Right hindlimb (tissue), 1 donor: ENCODE results near the gene ATP23.
A peak's percentile ranks its signal among the peaks of the same experiment; 100 is the strongest.

Source experiments
- DNase-seq: peaks from one replicate; pipeline ENCODE4 v3.0.0-alpha.2; 2018

ATP23 gene, protein sequence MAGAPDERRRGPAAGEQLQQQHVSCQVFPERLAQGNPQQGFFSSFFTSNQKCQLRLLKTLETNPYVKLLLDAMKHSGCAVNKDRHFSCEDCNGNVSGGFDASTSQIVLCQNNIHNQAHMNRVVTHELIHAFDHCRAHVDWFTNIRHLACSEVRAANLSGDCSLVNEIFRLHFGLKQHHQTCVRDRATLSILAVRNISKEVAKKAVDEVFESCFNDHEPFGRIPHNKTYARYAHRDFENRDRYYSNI

DNA sequence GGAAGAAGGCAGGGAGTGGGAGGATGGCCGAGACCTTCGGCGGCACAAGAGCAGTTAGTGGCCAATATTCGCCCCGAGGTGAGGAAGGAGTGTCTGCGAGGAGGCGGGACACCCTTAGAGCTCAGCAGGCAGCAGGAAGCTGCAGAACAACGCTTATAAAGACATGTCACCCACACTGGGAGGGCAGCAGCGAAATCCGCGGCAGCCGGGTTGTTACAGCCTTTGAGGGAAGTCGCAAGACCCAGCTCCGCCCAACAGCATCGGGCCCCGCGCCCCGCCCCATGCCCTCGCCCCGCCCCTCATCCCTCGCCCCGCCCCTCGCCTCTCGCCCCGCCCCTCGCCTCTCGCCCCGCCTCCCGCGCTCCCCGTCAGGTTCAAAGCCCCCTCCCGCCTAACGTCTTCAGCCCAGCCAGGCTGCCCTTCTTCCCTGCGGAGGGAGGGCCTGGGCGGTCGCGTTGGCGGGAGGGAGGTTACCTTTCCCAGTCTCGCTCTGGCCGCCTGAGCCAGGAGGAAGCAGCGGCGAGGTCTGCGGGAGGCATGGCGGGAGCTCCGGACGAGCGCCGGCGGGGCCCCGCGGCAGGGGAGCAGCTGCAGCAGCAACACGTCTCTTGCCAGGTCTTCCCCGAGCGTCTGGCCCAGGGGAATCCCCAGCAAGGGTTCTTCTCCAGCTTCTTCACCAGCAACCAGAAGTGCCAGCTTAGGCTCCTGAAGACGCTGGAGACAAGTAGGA, at the start of gene ATP23:
Gene ATP23, plus strand, starts transcription at position 403 of the 730 bp plus-strand sequence. Its CDS starts 135 bp downstream, at position 538.
- peak; percentile 92 for DNase-seq

GRCh38 chr12:57892232-57892972, 49.0 kb upstream of the ATP23 start:
- DNase-seq: no peak

GRCh38 chr12:57893431-57894353, 47.7 kb upstream of the ATP23 start:
- DNase-seq: peak; percentile 99

DNA sequence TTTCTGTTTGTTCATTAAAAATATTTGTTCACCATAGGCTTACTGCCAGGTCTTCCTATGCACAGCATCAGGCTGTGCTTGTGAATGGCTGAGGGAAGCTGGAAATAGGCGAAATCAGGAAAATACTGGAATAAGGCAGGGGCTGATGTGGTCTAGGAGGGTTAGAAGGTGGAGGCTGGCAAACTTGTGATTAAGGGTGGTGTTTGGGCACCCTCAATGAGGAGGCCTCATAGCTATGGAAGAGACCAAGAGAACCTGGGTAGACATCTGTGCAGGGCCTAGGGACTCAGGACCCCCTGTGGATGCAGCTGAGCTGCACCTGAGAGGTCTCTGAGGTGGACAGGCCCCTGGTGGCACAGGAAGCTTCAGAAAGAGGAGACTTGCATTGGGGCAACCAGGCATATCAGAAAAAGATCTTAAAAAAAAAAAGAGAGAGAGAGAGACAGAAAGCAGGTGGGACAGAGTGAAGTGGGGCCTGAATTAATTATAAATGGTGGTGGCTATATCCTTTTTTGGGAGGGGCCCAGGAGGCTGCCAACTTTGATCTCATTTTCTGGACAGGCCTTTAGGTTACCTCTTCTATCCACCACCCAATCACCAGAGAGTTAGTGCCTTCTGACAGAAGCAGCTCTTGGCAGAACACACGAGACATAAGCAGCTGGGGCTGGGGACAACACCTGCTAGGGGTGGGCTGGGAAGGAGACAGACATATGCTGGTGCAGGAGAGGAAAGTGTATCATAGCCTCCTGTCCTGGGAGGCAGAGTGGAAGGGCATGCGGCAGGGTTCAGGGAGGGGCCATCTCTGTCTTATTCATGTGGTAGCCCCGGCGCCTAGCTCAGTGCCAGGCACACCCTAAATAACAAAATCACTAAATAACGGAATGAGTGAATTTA, 46.7 kb upstream of the ATP23 start:
- peak; percentile 80 for DNase-seq

- DNase-seq: no peak
Measured at GRCh38 chr12:57895389-57896114, 45.8 kb upstream of the ATP23 start.

GRCh38 chr12:57896115-57896433, 45.3 kb upstream of the ATP23 start:
- peak; percentile 54 for DNase-seq

DNA sequence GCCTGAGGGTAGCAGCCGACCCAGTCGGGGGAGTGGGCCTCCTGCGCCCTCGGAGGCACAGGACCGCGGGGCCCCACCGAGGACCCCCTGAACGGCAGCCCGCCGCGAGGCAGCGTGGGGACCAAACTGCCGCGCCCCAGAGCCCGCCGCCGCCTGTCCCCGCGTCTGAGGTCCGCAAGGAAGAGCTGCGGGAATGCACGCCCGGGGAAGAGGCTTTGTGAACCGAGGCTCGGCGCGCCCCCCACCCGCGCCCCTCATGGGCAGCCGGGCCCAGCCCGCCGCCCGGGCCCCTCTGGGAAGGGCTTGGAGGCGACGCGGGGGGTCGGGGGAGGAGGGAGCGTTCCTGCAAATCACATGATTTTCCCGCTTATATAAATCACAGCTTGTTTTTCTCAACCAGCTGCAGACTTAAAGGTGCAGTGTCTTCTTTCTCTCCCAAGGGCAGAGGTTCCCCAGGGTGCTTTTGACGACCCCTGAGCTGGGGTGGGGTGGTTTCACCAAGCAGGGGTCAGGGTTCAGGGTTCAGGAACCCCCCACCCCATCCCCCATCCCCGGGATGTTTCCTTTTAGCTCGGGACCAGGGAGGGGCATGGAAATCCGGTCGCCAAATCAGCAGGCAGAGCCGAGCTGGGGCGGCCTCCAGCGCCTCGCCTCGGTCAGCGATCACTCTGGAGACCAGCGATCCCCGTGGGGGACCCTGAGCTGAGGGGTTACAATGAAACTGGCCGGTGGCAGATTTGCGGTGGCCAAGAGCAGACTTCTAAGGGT, 44.7 kb upstream of the ATP23 start:
- peak; percentile 81 for DNase-seq

- DNase-seq: no peak
Measured at GRCh38 chr12:57897286-57897974, 43.9 kb upstream of the ATP23 start.

- DNase-seq: no peak
Measured at GRCh38 chr12:57898308-57898970, 42.9 kb upstream of the ATP23 start.

- peak; percentile 46 for DNase-seq
Measured at GRCh38 chr12:57899010-57899662, 42.2 kb upstream of the ATP23 start.

DNA sequence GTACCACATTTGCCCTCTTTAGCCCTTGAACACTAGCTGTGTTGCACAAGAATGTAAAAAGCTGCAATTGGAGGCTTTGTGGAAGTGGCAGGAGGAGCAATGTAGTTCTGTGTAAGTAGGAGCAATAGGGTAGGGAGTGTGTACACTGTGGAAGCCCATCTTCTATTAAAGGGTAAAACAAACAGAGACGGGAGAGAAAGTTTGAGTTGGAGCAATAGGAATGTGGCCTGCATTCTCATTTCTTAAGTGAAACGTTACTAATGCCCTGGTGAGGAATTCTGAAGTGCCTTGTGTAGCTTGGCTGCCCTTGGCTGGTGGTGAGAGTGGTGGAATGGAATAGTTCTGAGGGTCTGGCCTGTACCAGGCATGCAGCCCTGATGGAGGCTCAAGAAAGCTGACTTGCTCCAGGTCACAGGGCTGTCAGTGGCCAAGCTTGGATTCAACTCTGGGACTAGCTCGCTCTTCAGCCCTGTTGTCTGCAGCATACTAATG, 38.8 kb upstream of the ATP23 start:
- no peak for DNase-seq

- no peak for DNase-seq
Measured at GRCh38 chr12:57904426-57904825, 36.9 kb upstream of the ATP23 start.

DNA sequence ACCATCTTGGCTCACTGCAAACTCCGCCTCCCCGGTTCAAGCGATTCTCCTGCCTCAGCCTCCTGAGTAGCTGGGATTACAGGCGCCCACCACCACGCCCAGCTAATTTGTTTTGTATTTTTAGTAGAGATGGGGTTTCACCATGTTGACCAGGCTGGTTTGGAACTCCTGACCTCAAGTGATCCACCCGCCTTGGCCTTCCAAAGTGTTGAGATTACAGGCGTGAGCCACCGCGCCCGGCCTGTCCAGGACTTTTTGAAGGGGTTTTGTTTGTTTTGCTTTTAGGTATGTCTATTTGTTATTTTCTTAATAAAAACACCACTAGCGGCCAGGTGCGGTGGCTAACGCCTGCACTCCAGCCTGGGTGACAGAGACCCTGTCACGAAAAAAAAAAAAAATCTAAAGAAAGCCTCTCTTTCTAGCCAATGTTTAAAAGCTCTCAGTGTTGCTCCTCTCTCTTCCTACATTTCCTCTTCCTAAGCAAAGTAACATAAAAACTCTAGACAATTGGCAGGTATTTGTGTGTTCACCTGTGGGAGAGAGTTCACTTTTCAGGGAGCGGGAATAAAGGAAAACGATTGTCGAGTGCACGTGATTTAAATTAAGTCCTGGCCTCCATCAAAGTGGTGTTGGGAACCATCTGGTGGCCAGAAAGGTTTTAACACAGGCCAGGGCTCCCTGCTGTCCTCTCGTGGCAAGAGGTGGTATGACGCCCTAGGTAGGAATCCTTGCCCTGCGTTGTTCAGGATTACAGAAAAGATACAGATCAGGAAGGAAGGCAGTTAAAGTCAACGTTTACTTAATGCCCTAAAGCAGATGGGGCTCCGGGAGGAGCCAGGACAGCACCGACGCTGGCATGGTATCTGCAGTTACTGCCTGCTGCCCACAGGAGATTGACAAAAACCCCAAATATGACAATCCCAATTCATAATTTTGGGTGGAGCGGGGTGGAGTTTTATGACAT, 36.2 kb upstream of the ATP23 start:
- peak; percentile 88 for DNase-seq

- DNase-seq: no peak
Measured at GRCh38 chr12:57905812-57906475, 35.4 kb upstream of the ATP23 start.

- no peak for DNase-seq
Measured at GRCh38 chr12:57906821-57907220, 34.5 kb upstream of the ATP23 start.

GRCh38 chr12:57907281-57907680, 34.1 kb upstream of the ATP23 start:
- no peak for DNase-seq
